IMR-90 (cell line): Measurements from ENCODE around the gene ROBO3. TPM values are rescaled to one million over a fixed set of nuclear protein-coding genes. Genes with fewer than 3 reads are reported as not detected.

ENCODE experiments used
- ATAC-seq: fragments of 200-7000 bp; cut with Tn5 transposase; 2 replicates; pipeline ENCODE4 v1.9.1; 2020; ENCODE audit warnings: low read depth, mild to moderate bottlenecking, moderate library complexity
- BruUV-seq: library from RNA; stranded (reverse); fragments of 400-500 nt; replicated peaks from 2 replicates; lab custom pipeline; 2021; lab: Mats Ljungman, UMichigan
- CTCF ChIA-PET: fragments of 300-600 bp; formaldehyde crosslinking; extraction: SDS; loops from one replicate; lab custom pipeline; 2021; ENCODE audit warnings: antibody characterized with exemption; lab: Yijun Ruan, JAX
- POLR2A ChIA-PET: fragments of 300-600 bp; sonication (Branson Sonifier 250); formaldehyde crosslinking; loops from one replicate; lab custom pipeline; 2022; ENCODE audit warnings: antibody characterized with exemption; ENCODE audit not compliant: unreplicated experiment; lab: Charles Lee
- DNase-seq: peaks from one replicate; pipeline ENCODE4 v3.0.0; 2013
- H2AFZ ChIP-seq: replicated peaks from 2 replicates; pipeline ENCODE3; 2013; ENCODE audit warnings: low read length, mild to moderate bottlenecking; ENCODE audit not compliant: poor library complexity
- H2AK5ac ChIP-seq: 2 replicates; pipeline ENCODE4 v1.6.1; 2013; ENCODE audit warnings: low read depth, low read length, inconsistent platforms
- H2AK9ac ChIP-seq: replicated peaks from 2 replicates; pipeline ENCODE3; 2013; ENCODE audit warnings: mild to moderate bottlenecking, low read depth, low read length, moderate library complexity; ENCODE audit not compliant: poor library complexity
- H2BK120ac ChIP-seq: 2 replicates; pipeline ENCODE4 v1.6.1; 2013; ENCODE audit warnings: low read depth, low read length, inconsistent platforms
- H2BK15ac ChIP-seq: 3 replicates; pipeline ENCODE4 v1.6.1; 2013; ENCODE audit warnings: low read depth, low read length, inconsistent platforms
- H2BK20ac ChIP-seq: 2 replicates; pipeline ENCODE4 v1.6.1; 2013; ENCODE audit warnings: low read depth, mild to moderate bottlenecking, inconsistent platforms, low read length, moderate library complexity
- H2BK5ac ChIP-seq: 2 replicates; pipeline ENCODE4 v1.6.1; 2013; ENCODE audit warnings: mild to moderate bottlenecking, low read depth, low read length, inconsistent platforms; ENCODE audit not compliant: poor library complexity, severe bottlenecking
- H3K14ac ChIP-seq: replicated peaks from 2 replicates; pipeline ENCODE4 v1.6.1; 2013; ENCODE audit warnings: low read depth, low read length, inconsistent platforms
- H3K18ac ChIP-seq: 2 replicates; pipeline ENCODE4 v1.6.1; 2013; ENCODE audit warnings: low read depth, low read length, control low read depth
- H3K23ac ChIP-seq: 2 replicates; pipeline ENCODE4 v1.6.1; 2013; ENCODE audit warnings: low read depth, low read length, inconsistent platforms
- H3K27ac ChIP-seq: 2 replicates; pipeline ENCODE4 v1.5.1; 2013; ENCODE audit warnings: mild to moderate bottlenecking, control low read depth, low read length; ENCODE audit not compliant: insufficient read depth
- H3K27me3 ChIP-seq: 2 replicates; pipeline ENCODE4 v1.6.1; 2013; ENCODE audit warnings: low read length; ENCODE audit not compliant: control insufficient read depth, insufficient read depth
- H3K36me3 ChIP-seq: 2 replicates; pipeline ENCODE4 v1.6.1; 2013; ENCODE audit warnings: low read length, mixed read lengths; ENCODE audit not compliant: control insufficient read depth, insufficient read depth
- H3K4ac ChIP-seq: 2 replicates; pipeline ENCODE4 v1.6.1; 2013; ENCODE audit warnings: low read depth, low read length, inconsistent platforms
- H3K4me1 ChIP-seq: 2 replicates; pipeline ENCODE4 v1.6.1; 2013; ENCODE audit warnings: low read length, mixed read lengths; ENCODE audit not compliant: control insufficient read depth, insufficient read depth
- H3K4me2 ChIP-seq: 2 replicates; pipeline ENCODE4 v1.6.1; 2013; ENCODE audit warnings: low read depth, mild to moderate bottlenecking, control low read depth, low read length, moderate library complexity
- H3K4me3 ChIP-seq: 2 replicates; pipeline ENCODE4 v1.5.1; 2013; ENCODE audit warnings: low read depth, mild to moderate bottlenecking, control low read depth, low read length, moderate library complexity; ENCODE audit not compliant: insufficient read depth
- H3K56ac ChIP-seq: 2 replicates; pipeline ENCODE4 v1.6.1; 2013; ENCODE audit warnings: low read length, inconsistent platforms; ENCODE audit not compliant: insufficient read depth; ENCODE audit errors: extremely low read depth
- H3K79me1 ChIP-seq, 2 experiments: 2 replicates each; pipeline ENCODE4 v1.6.1; 2013; ENCODE audit warnings: low read length in 2 of 2, inconsistent platforms in 1 of 2, low read depth in 1 of 2
- H3K9ac ChIP-seq: 2 replicates; pipeline ENCODE4 v1.6.1; 2013; ENCODE audit warnings: low read depth, low read length, control low read depth
- H3K9me1 ChIP-seq: 2 replicates; pipeline ENCODE4 v1.6.1; 2013; ENCODE audit warnings: low read length, inconsistent platforms; ENCODE audit not compliant: insufficient read depth
- H3K9me3 ChIP-seq: 2 replicates; pipeline ENCODE4 v1.6.1; 2013; ENCODE audit warnings: low read length; ENCODE audit not compliant: control insufficient read depth, insufficient read depth
- H4K20me1 ChIP-seq: 2 replicates; pipeline ENCODE4 v1.6.1; 2013; ENCODE audit warnings: low read length, inconsistent platforms; ENCODE audit not compliant: insufficient read depth
- H4K5ac ChIP-seq: 2 replicates; pipeline ENCODE4 v1.6.1; 2013; ENCODE audit warnings: mild to moderate bottlenecking, low read depth, low read length, control low read depth
- H4K8ac ChIP-seq, 2 experiments: 2 replicates each; pipeline ENCODE4 v1.6.1; 2013; ENCODE audit warnings: low read depth in 2 of 2, low read length in 2 of 2, control low read depth in 1 of 2, inconsistent platforms in 1 of 2
- H4K91ac ChIP-seq: 2 replicates; pipeline ENCODE4 v1.6.1; 2013; ENCODE audit warnings: low read depth, low read length, inconsistent platforms; ENCODE audit not compliant: insufficient read depth
- BHLHE40 ChIP-seq: fragments of 150-350 bp; IDR thresholded peaks from 2 replicates; pipeline ENCODE4 v1.6.1; 2016; ENCODE audit warnings: mild to moderate bottlenecking, low read depth, low read length
- CEBPB ChIP-seq: IDR thresholded peaks from 2 replicates; pipeline ENCODE4 v1.6.1; 2012; ENCODE audit warnings: low read depth, low read length, improper control_type of control experiment
- CHD1 ChIP-seq: IDR thresholded peaks from 2 replicates; pipeline ENCODE4 v1.6.1; 2012; ENCODE audit warnings: low read depth, low read length, improper control_type of control experiment
- FOS ChIP-seq: fragments of 150-350 bp; IDR thresholded peaks from 2 replicates; pipeline ENCODE4 v1.6.1; 2016; ENCODE audit warnings: low read depth, low read length
- MAFK ChIP-seq: IDR thresholded peaks from 2 replicates; pipeline ENCODE4 v1.6.1; 2012; ENCODE audit warnings: low read depth, low read length, improper control_type of control experiment
- MAZ ChIP-seq: IDR thresholded peaks from 2 replicates; pipeline ENCODE4 v1.6.1; 2012; ENCODE audit warnings: low read depth, mild to moderate bottlenecking, low read length, improper control_type of control experiment, moderate library complexity, borderline replicate concordance
- MXI1 ChIP-seq: IDR thresholded peaks from 2 replicates; pipeline ENCODE4 v1.6.1; 2012; ENCODE audit warnings: low read depth, mild to moderate bottlenecking, low read length, moderate library complexity, borderline replicate concordance
- NFE2L2 ChIP-seq: fragments of 150-350 bp; IDR thresholded peaks from 2 replicates; pipeline ENCODE4 v1.6.1; 2016; ENCODE audit warnings: low read depth, mild to moderate bottlenecking, low read length
- POLR2A ChIP-seq: IDR thresholded peaks from 2 replicates; pipeline ENCODE4 v1.6.1; 2012; ENCODE audit warnings: mild to moderate bottlenecking, low read depth, low read length
- RAD21 ChIP-seq: IDR thresholded peaks from 2 replicates; pipeline ENCODE4 v1.6.1; 2012; ENCODE audit warnings: low read length, improper control_type of control experiment
- RCOR1 ChIP-seq: IDR thresholded peaks from 2 replicates; pipeline ENCODE4 v1.6.1; 2012; ENCODE audit warnings: mild to moderate bottlenecking, low read length, improper control_type of control experiment; ENCODE audit not compliant: insufficient replicate concordance
- RFX5 ChIP-seq: IDR thresholded peaks from 2 replicates; pipeline ENCODE4 v1.8.0; 2012; ENCODE audit warnings: low read depth, mild to moderate bottlenecking, low read length, moderate library complexity
- SMC3 ChIP-seq: fragments of 150-350 bp; IDR thresholded peaks from 2 replicates; pipeline ENCODE4 v1.6.1; 2016; ENCODE audit warnings: low read depth, mild to moderate bottlenecking, antibody characterized with exemption, low read length, moderate library complexity
- WGBS, 2 experiments: methylation state at CpG; one replicate each; pipeline versions ENCODE4 v1.1.5 to v1.1.7; 2013; ENCODE audit warnings: missing lambda C conversion rate in 2 of 2; ENCODE audit not compliant: insufficient read length in 1 of 2; ENCODE audit errors: extremely low coverage in 2 of 2; 5-methylcytosine and 5-hydroxymethylcytosine counted together
- dilution Hi-C: fragments of 300-500 bp; cut with HindIII; formaldehyde crosslinking; loops from one replicate; pipeline ENCODE4 v1.14.3; 2018; ENCODE audit warnings: low sequenced_read_pairs; ENCODE audit not compliant: unreplicated experiment
- in situ Hi-C: fragments of 300-500 bp; cut with MboI; formaldehyde crosslinking; loops from 3 replicates; pipeline ENCODE4 v1.14.3; 2019; ENCODE audit warnings: low sequenced_read_pairs, inconsistent platforms, mixed read lengths
- intact Hi-C: fragments of 100-400 bp; cut with micrococcal nuclease; formaldehyde crosslinking; loops from 2 replicates; pipeline ENCODE4 v1.10.0; 2022
- polyA plus RNA-seq, 3 experiments: library from polyadenylated mRNA; depleted of rRNA; stranded (reverse); fragments of >200 nt; gene quantifications; 2 replicates each; pipeline ENCODE4 v1.2.3, GENCODE V29; 2012; ENCODE audit warnings: low replicate concordance in 1 of 3
- total RNA-seq: library from RNA; depleted of rRNA; stranded (reverse); fragments of >200 nt; gene quantifications from 2 replicates; pipeline ENCODE4 v1.2.3, GENCODE V29; 2012
- TF ChIP-seq, protein P1 (sequence below): conservative IDR thresholded peaks from 2 replicates; pipeline ENCODE4 v1.5.1; 2012; ENCODE audit warnings: mild to moderate bottlenecking, low read depth, low read length, improper control_type of control experiment
- TF ChIP-seq, protein P2 (sequence below): fragments of 150-350 bp; IDR thresholded peaks from 2 replicates; pipeline ENCODE4 v1.6.1; 2016; ENCODE audit warnings: low read depth, mild to moderate bottlenecking, low read length, moderate library complexity, borderline replicate concordance
- TF ChIP-seq, protein P3 (sequence below): fragments of 150-350 bp; IDR thresholded peaks from 2 replicates; pipeline ENCODE4 v1.6.1; 2017; ENCODE audit warnings: mild to moderate bottlenecking, antibody characterized with exemption, low read length, low read depth

ROBO3 gene
- total and polyA plus RNA-seq, 2 of the 4 experiments (the other 2 are of a cell fraction) = 12.0 to 54.1 TPM

DNA sequence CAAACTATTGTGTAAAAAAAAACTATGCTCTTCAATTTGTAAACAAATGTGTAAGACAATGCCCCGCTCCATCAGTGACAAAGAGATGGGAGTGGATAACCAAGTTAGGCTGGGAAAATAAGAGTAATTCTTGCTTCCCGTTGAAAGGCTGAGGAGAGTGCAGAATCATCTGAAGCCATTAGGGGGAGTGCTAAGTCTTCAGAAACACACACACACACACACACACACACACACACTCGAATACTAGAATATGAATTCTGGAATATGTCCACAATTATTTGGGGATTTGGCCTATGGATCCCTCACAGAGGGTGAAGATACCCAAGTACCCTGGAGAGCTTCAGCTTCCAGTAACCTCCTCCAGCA lies 27.8 kb upstream of the ROBO3 start:
- Histone ChIP-seq H3K79me1 (no peaks in the 10 kb centered on the region), H3K9me3 (no peaks in the 10 kb centered on the region), H2AK9ac (no peak overlapping the region), H3K14ac (no peak overlapping the region), H3K56ac (no peak overlapping the region), H3K9ac (no peak overlapping the region), H3K9me1 (no peaks in the 10 kb centered on the region; the same call in 1 of the 2 replicates), H3K27me3 (peaks cover 49% of the 10 kb centered on the region), H3K18ac (no peak overlapping the region), H3K4me2 (no peak overlapping the region), H2AK5ac (no peak overlapping the region), H3K27ac (no peak overlapping the region), H2BK120ac (no peak overlapping the region), H3K36me3 (no peaks in the 10 kb centered on the region), H2AFZ (no peak overlapping the region), H4K5ac (no peak overlapping the region), H4K8ac (no peak overlapping the region), H3K4me3 (no peak overlapping the region), H2BK5ac (no peak overlapping the region), H2BK20ac (no peak overlapping the region), H4K20me1 (no peaks in the 10 kb centered on the region), H3K4ac (no peak overlapping the region), H3K4me1 (no peaks in the 10 kb centered on the region; the same call in 1 of the 2 replicates), H2BK15ac (no peak overlapping the region), H3K23ac (no peak overlapping the region), H4K91ac (no peak overlapping the region)
- peak; percentile 82 for ATAC-seq
- WGBS, 2 experiments = no CpG with 5 or more reads among the region's 3 CpGs
- intact Hi-C loops = loop anchor here (1.0 to 2.0 kb wide), 7 partner anchors 29 to 425 kb away; partner anchors contain the start of genes CCDC15, MSANTD2, SIAE and SPA17
- no TSS peak for BruUV-seq
- peak; percentile 90 for DNase-seq
- dilution Hi-C loops = no loop called here
- ChIA-PET CTCF (interaction anchor here (0.6 to 1.9 kb wide), 7 partner anchors 9 to 194 kb away, joined by 3 to 5 read pairs (median 3); partner anchors contain the start of genes SIAE and SPA17), POLR2A (no interaction called here)
- TF ChIP-seq RCOR1 = no peak
- TF ChIP-seq, protein P1, sequence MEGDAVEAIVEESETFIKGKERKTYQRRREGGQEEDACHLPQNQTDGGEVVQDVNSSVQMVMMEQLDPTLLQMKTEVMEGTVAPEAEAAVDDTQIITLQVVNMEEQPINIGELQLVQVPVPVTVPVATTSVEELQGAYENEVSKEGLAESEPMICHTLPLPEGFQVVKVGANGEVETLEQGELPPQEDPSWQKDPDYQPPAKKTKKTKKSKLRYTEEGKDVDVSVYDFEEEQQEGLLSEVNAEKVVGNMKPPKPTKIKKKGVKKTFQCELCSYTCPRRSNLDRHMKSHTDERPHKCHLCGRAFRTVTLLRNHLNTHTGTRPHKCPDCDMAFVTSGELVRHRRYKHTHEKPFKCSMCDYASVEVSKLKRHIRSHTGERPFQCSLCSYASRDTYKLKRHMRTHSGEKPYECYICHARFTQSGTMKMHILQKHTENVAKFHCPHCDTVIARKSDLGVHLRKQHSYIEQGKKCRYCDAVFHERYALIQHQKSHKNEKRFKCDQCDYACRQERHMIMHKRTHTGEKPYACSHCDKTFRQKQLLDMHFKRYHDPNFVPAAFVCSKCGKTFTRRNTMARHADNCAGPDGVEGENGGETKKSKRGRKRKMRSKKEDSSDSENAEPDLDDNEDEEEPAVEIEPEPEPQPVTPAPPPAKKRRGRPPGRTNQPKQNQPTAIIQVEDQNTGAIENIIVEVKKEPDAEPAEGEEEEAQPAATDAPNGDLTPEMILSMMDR = peak; percentile 80
- TF ChIP-seq CHD1 = 0 out of 2 replicates have a peak, but pooled peaks have one; percentile 71
- TF ChIP-seq FOS = no peak
- TF ChIP-seq, protein P2, sequence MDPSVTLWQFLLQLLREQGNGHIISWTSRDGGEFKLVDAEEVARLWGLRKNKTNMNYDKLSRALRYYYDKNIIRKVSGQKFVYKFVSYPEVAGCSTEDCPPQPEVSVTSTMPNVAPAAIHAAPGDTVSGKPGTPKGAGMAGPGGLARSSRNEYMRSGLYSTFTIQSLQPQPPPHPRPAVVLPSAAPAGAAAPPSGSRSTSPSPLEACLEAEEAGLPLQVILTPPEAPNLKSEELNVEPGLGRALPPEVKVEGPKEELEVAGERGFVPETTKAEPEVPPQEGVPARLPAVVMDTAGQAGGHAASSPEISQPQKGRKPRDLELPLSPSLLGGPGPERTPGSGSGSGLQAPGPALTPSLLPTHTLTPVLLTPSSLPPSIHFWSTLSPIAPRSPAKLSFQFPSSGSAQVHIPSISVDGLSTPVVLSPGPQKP = no peak
- no peak for TF ChIP-seq POLR2A
- no peak for TF ChIP-seq CEBPB
- TF ChIP-seq, protein P3, sequence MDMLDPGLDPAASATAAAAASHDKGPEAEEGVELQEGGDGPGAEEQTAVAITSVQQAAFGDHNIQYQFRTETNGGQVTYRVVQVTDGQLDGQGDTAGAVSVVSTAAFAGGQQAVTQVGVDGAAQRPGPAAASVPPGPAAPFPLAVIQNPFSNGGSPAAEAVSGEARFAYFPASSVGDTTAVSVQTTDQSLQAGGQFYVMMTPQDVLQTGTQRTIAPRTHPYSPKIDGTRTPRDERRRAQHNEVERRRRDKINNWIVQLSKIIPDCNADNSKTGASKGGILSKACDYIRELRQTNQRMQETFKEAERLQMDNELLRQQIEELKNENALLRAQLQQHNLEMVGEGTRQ = no peak
- no peak for TF ChIP-seq BHLHE40
- no peak for TF ChIP-seq NFE2L2
- TF ChIP-seq MAFK = no peak
- no peak for TF ChIP-seq MXI1
- TF ChIP-seq SMC3 = peak; percentile 33
- no peak for TF ChIP-seq RFX5
- no peak for TF ChIP-seq MAZ
- TF ChIP-seq RAD21 = peak; percentile 69
- in situ Hi-C loops = loop anchor here (10.0 kb wide), 2 partner anchors 73 to 193 kb away; partner anchors contain the start of gene ESAM
